Body of pancreas (tissue), 4 donors: Measurements from ENCODE around the gene PDE1A.

ENCODE experiments used
- CTCF ChIP-seq, 7 experiments: fragments of 450-650 bp in 4 of 7; fragments of 200-600 bp in 3 of 7; sonication (generic) in 3 of 7; IDR thresholded peaks; one replicate each; pipeline ENCODE4 v1.5.1; 2016 to 2019; ENCODE audit warnings: antibody characterized with exemption in 7 of 7
- POLR2A ChIP-seq, 3 donors: fragments of 450-650 bp; IDR thresholded peaks; one replicate each; pipeline ENCODE4 v1.6.1; 2016; ENCODE audit warnings: antibody characterized with exemption in 3 of 3, mild to moderate bottlenecking in 2 of 3

- TF ChIP-seq CTCF (IDR thresholded peaks at IDR 0.05) (no peak), POLR2A (IDR thresholded peaks at IDR 0.05) (no peak)
These were observed 108.2 kb downstream of the PDE1A start for GRCh38 chr2:182318466-182319220.
